NCI-H82 treated with DMSO at 0.1 percent for 48 hours (cell line): ENCODE measurements around the gene HLA-DMA.

Experiments
- DNase-seq: peaks from one replicate; lab custom pipeline; 2025; ENCODE audit not compliant: unreplicated experiment; lab: John Stamatoyannopoulos, UW

HLA-DMA gene

GRCh38 chr6:32933661-32934085 is 19.2 kb downstream of the HLA-DMA start:
- peak; percentile 35 for DNase-seq

- DNase-seq: no peak
These were observed 20.6 kb downstream of the HLA-DMA start for GRCh38 chr6:32932132-32932868.

GRCh38 chr6:32931211-32931610 is 21.7 kb downstream of the HLA-DMA start:
- no peak for DNase-seq

- DNase-seq: no peak
These were observed 30.8 kb downstream of the HLA-DMA start for GRCh38 chr6:32922083-32922482.

DNA sequence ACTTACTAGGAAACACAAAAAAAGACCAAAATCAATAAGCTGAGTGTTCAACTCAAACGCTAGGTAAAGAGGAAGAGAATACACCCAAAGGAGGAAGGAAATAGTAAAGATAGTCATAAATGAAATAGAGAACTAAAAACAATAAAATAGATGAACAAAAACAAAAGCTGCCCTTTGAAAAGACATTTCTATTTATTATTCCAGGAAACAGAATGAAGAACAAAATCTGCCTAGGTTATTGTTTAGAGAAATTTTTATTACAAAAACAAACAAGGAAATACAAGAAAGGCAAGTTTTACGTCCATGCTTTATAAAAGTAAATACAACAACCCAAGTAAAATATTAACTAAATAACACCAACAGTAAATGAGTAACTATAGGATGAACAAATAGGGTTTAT is 32.2 kb downstream of the HLA-DMA start:
- no peak for DNase-seq

- no peak for DNase-seq
These were observed 39.9 kb downstream of the HLA-DMA start for GRCh38 chr6:32912951-32913350.

- DNase-seq: no peak
These were observed 44.0 kb downstream of the HLA-DMA start for GRCh38 chr6:32908897-32909296.

GRCh38 chr6:32906539-32906938 is 46.4 kb downstream of the HLA-DMA start:
- DNase-seq: no peak

DNA sequence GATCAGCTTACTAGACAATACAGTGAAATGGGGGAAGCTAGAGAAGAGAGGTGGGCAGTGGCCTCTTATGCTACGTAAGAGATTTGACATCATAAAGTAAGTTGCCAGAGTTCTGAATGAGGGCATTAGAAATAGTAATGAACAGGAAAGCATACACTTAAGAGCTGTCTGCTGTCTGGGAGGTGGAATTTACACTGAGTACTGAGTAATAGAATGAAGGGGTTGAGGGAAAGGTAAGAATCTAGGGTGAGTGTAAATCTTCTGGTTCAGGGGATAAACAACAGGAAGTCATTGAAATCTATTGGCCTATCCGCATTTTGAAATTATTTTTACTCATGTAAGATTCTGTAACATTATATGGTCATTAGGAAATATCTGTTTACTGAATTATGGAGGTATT is 47.8 kb downstream of the HLA-DMA start:
- no peak for DNase-seq

DNA sequence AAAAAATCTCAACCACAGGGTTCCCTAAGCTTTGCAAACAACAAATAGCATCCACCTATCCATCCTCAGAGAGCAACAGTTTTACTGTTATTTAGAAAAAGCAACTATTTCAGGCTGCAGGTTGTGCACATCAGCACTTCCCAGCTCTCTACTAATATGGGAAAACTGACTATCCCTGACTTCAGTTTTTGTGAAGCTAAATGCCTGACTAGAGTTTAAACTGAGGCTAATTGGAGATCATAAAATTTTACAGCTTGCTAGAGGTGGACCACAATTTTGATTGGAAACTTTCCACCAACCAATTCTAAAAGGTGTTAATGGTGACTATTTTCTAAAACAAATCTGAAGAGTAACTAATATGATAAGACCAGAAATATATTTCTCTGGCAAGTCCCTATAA is 48.9 kb downstream of the HLA-DMA start:
- DNase-seq: no peak
